Liver (tissue), 3 donors: Measurements from ENCODE around the gene MYO16.

ENCODE experiments used
- ATF3 ChIP-seq: IDR thresholded peaks from 2 replicates; pipeline ENCODE4 v1.6.1; 2016; ENCODE audit warnings: antibody characterized with exemption
- CTCF ChIP-seq: fragments of 150-350 bp; IDR thresholded peaks from 2 replicates; pipeline ENCODE4 v1.5.1; 2017; ENCODE audit warnings: improper control_type of control experiment, low read depth, low read length; ENCODE audit not compliant: missing input control
- MAX ChIP-seq: IDR thresholded peaks from 2 replicates; pipeline ENCODE4 v1.6.1; 2016; ENCODE audit warnings: antibody characterized with exemption
- NR2F2 ChIP-seq: IDR thresholded peaks from 2 replicates; pipeline ENCODE4 v1.6.1; 2016; ENCODE audit warnings: antibody characterized with exemption
- RAD21 ChIP-seq, 2 donors: IDR thresholded peaks; 2 replicates each; pipeline ENCODE4 v1.6.1; 2016; ENCODE audit warnings: antibody characterized with exemption in 2 of 2, mild to moderate bottlenecking in 2 of 2
- REST ChIP-seq: IDR thresholded peaks from 2 replicates; pipeline ENCODE4 v1.6.1; 2016; ENCODE audit warnings: antibody characterized with exemption, mild to moderate bottlenecking
- RXRA ChIP-seq, 2 donors: IDR thresholded peaks; 2 replicates each; pipeline ENCODE4 v1.6.1; 2017 to 2018; ENCODE audit warnings: antibody characterized with exemption in 2 of 2, mild to moderate bottlenecking in 1 of 2
- SP1 ChIP-seq: IDR thresholded peaks from 2 replicates; pipeline ENCODE4 v1.6.1; 2018; ENCODE audit warnings: antibody characterized with exemption, mild to moderate bottlenecking
- YY1 ChIP-seq: IDR thresholded peaks from 2 replicates; pipeline ENCODE4 v1.6.1; 2016; ENCODE audit warnings: antibody characterized with exemption, mild to moderate bottlenecking
- donor health status: healthy.
- donor health status: healthy.

- TF ChIP-seq CTCF (no peak), REST (no peak), SP1 (no peak), RXRA (IDR thresholded peaks at IDR 0.05) (no peak), MAX (no peak), RAD21 (IDR thresholded peaks at IDR 0.05) (no peak), YY1 (no peak), NR2F2 (no peak), ATF3 (no peak)
Observed at GRCh38 chr13:108940121-108940520, 310.7 kb downstream of the MYO16 start.
